Urinary bladder (tissue), 4 donors: Measurements from ENCODE around the gene CRX. TPM values are rescaled to one million over a fixed set of nuclear protein-coding genes. Genes with fewer than 3 reads are reported as not detected.
"Not testable (repeated sequence)": the region's sequence is repeated elsewhere in the genome, so short reads cannot be mapped to it uniquely, and the experiment has no call there.

Experiments used
- DNase-seq: peaks from one replicate; pipeline ENCODE4 v3.0.0-alpha.2; 2015; ENCODE audit errors: extremely low spot score
- H3K27ac ChIP-seq: one replicate; pipeline ENCODE4 v1.5.1; 2013; ENCODE audit warnings: low read depth, mild to moderate bottlenecking, moderate library complexity
- H3K36me3 ChIP-seq: one replicate; pipeline ENCODE4 v1.6.1; 2013; ENCODE audit warnings: mild to moderate bottlenecking, moderate library complexity; ENCODE audit not compliant: insufficient read depth
- H3K4me1 ChIP-seq: one replicate; pipeline ENCODE4 v1.6.1; 2013; ENCODE audit warnings: mild to moderate bottlenecking, moderate library complexity; ENCODE audit not compliant: insufficient read depth
- H3K4me3 ChIP-seq: one replicate; pipeline ENCODE4 v1.5.1; 2013; ENCODE audit warnings: low read depth, low read length
- WGBS: extraction: QIAGEN DNeasy Blood & Tissue Kit; methylation state at CpG from one replicate; pipeline ENCODE4 v1.1.7; 2013; 5-methylcytosine and 5-hydroxymethylcytosine counted together
- polyA plus RNA-seq: library from polyadenylated mRNA; stranded (reverse); fragments of 200-250 nt; gene quantifications from one replicate; pipeline ENCODE4 v1.2.3, GENCODE V29; 2013
- total RNA-seq: library from RNA; depleted of rRNA; stranded (reverse); fragments of >200 nt; gene quantifications from one replicate; pipeline ENCODE4 v1.2.3, GENCODE V29; 2014
- donor health status: healthy with polysubstance abuse.
- donor health status: healthy.

CRX gene
- total and polyA plus RNA-seq, 2 donors: not detected

- WGBS: 98% methylated on average over 1 of the region's 1 CpG
These were observed 3.5 kb upstream of the CRX start for GRCh38 chr19:47818221-47818620.

GRCh38 chr19:47819858-47820257, 1.9 kb upstream of the CRX start:
- DNase-seq: no peak
- 23% methylated on average over 10 of the region's 10 CpGs for WGBS

More at GRCh38 chr19:47818221-47818620, 3.5 kb upstream of the CRX start:
- H3K4me1 ChIP-seq, H3K27ac ChIP-seq, H3K4me3 ChIP-seq, H3K36me3 ChIP-seq, DNase-seq: not testable (repeated sequence)

GRCh38 chr19:47820410-47820809, 1.3 kb upstream of the CRX start:
- Histone ChIP-seq H3K27ac (no peak overlapping the region), H3K4me3 (no peak overlapping the region), H3K36me3 (no peaks in the 10 kb centered on the region), H3K4me1 (no peaks in the 10 kb centered on the region)
- DNase-seq: no peak
- WGBS: 68% methylated on average over 2 of the region's 2 CpGs

More at GRCh38 chr19:47819858-47820257, 1.9 kb upstream of the CRX start:
- no peaks in the 10 kb centered on the region for H3K4me1 ChIP-seq
- H3K27ac ChIP-seq: no peak overlapping the region
- H3K36me3 ChIP-seq: no peaks in the 10 kb centered on the region
- no peak overlapping the region for H3K4me3 ChIP-seq

GRCh38 chr19:47824396-47824795, 2.7 kb downstream of the CRX start:
- no peaks in the 10 kb centered on the region for H3K4me1 ChIP-seq
- H3K36me3 ChIP-seq: no peaks in the 10 kb centered on the region
- WGBS: 80% methylated on average over 6 of the region's 6 CpGs
- DNase-seq: no peak
- no peak overlapping the region for H3K4me3 ChIP-seq
- H3K27ac ChIP-seq: no peak overlapping the region

- 87% methylated on average over 6 of the region's 6 CpGs for WGBS
- no peaks in the 10 kb centered on the region for H3K36me3 ChIP-seq
- H3K4me1 ChIP-seq: no peaks in the 10 kb centered on the region
- H3K27ac ChIP-seq: no peak overlapping the region
- no peak overlapping the region for H3K4me3 ChIP-seq
- DNase-seq: no peak
These were observed 5.1 kb downstream of the CRX start for GRCh38 chr19:47826800-47827199.

- DNase-seq: no peak
- no peak overlapping the region for H3K4me3 ChIP-seq
- no peaks in the 10 kb centered on the region for H3K4me1 ChIP-seq
- no peak overlapping the region for H3K27ac ChIP-seq
- 82% methylated on average over 4 of the region's 4 CpGs for WGBS
- H3K36me3 ChIP-seq: no peaks in the 10 kb centered on the region
These were observed 11.0 kb downstream of the CRX start for GRCh38 chr19:47832723-47833122.

GRCh38 chr19:47836038-47836437, 14.3 kb downstream of the CRX start:
- H3K4me3 ChIP-seq: no peak overlapping the region
- no peaks in the 10 kb centered on the region for H3K4me1 ChIP-seq
- WGBS: 71% methylated on average over 8 of the region's 8 CpGs
- H3K27ac ChIP-seq: no peak overlapping the region
- H3K36me3 ChIP-seq: no peaks in the 10 kb centered on the region
- no peak for DNase-seq

GRCh38 chr19:47839411-47839810, 17.7 kb downstream of the CRX start:
- 65% methylated on average over 16 of the region's 16 CpGs for WGBS
- DNase-seq: no peak
- H3K36me3 ChIP-seq: no peaks in the 10 kb centered on the region
- no peak overlapping the region for H3K27ac ChIP-seq
- no peak overlapping the region for H3K4me3 ChIP-seq
- H3K4me1 ChIP-seq: no peaks in the 10 kb centered on the region

- no peak overlapping the region for H3K4me3 ChIP-seq
- DNase-seq: no peak
These were observed 18.2 kb downstream of the CRX start for GRCh38 chr19:47839913-47840312.

GRCh38 chr19:47842941-47843340, 21.2 kb downstream of the CRX start:
- H3K36me3 ChIP-seq: no peaks in the 10 kb centered on the region
- H3K27ac ChIP-seq: no peak overlapping the region
- H3K4me3 ChIP-seq: no peak overlapping the region
- H3K4me1 ChIP-seq: no peaks in the 10 kb centered on the region
- no peak for DNase-seq
- 50% methylated on average over 5 of the region's 5 CpGs for whole genome bisulfite sequencing

More at GRCh38 chr19:47839913-47840312, 18.2 kb downstream of the CRX start:
- WGBS: 20% methylated on average over 10 of the region's 10 CpGs
- H3K27ac ChIP-seq: no peak overlapping the region
- H3K36me3 ChIP-seq: no peaks in the 10 kb centered on the region
- H3K4me1 ChIP-seq: no peaks in the 10 kb centered on the region

- H3K4me1 ChIP-seq: no peaks in the 10 kb centered on the region
- WGBS: 55% methylated on average over 10 of the region's 10 CpGs
- DNase-seq: no peak
- H3K4me3 ChIP-seq: no peak overlapping the region
- H3K27ac ChIP-seq: no peak overlapping the region
- no peaks in the 10 kb centered on the region for H3K36me3 ChIP-seq
These were observed 26.7 kb downstream of the CRX start for GRCh38 chr19:47848425-47848822.

- DNase-seq: no peak
- Histone ChIP-seq H3K27ac (no peak overlapping the region), H3K4me3 (no peak overlapping the region), H3K4me1 (no peaks in the 10 kb centered on the region), H3K36me3 (no peaks in the 10 kb centered on the region)
- 3% methylated on average over 22 of the region's 22 CpGs for WGBS
These were observed 27.2 kb downstream of the CRX start for GRCh38 chr19:47848823-47849473.

GRCh38 chr19:47853003-47853402, 31.3 kb downstream of the CRX start:
- WGBS: 78% methylated on average over 5 of the region's 5 CpGs
- no peaks in the 10 kb centered on the region for H3K36me3 ChIP-seq
- DNase-seq: no peak
- H3K4me1 ChIP-seq: no peaks in the 10 kb centered on the region
- H3K27ac ChIP-seq: no peak overlapping the region
- H3K4me3 ChIP-seq: no peak overlapping the region

- Histone ChIP-seq H3K4me3 (no peak overlapping the region), H3K4me1 (no peaks in the 10 kb centered on the region), H3K36me3 (no peaks in the 10 kb centered on the region), H3K27ac (no peak overlapping the region)
- DNase-seq: no peak
- WGBS: 71% methylated on average over 4 of the region's 4 CpGs
These were observed 32.7 kb downstream of the CRX start for GRCh38 chr19:47854459-47854858.

- not testable (repeated sequence) for H3K4me1 ChIP-seq, H3K27ac ChIP-seq, DNase-seq, H3K36me3 ChIP-seq, H3K4me3 ChIP-seq
- 89% methylated on average over 9 of the region's 9 CpGs for WGBS
These were observed 36.5 kb downstream of the CRX start for GRCh38 chr19:47858231-47858630.
